HG03354 (cell line): Measurements from ENCODE around the gene REV3L.
"Not testable (repeated sequence)": the region's sequence is repeated elsewhere in the genome, so short reads cannot be mapped to it uniquely, and the experiment has no call there.

Experiments
- ATAC-seq: cut with Tn5 transposase; IDR thresholded peaks from one replicate; pipeline ENCODE4 v1.9.1; 2021; ENCODE audit warnings: mild to moderate bottlenecking; ENCODE audit not compliant: unreplicated experiment, poor library complexity, severe bottlenecking

REV3L gene

GRCh38 chr6:111329882-111330633 is 153.0 kb downstream of the REV3L start:
- ATAC-seq = peak; percentile 64

- no peak for ATAC-seq
Observed at GRCh38 chr6:111326563-111326962, 156.5 kb downstream of the REV3L start.

- ATAC-seq = no peak
Observed at GRCh38 chr6:111322145-111322544, 160.9 kb downstream of the REV3L start.

GRCh38 chr6:111307950-111308349 is 175.1 kb downstream of the REV3L start:
- ATAC-seq = not testable (repeated sequence)

GRCh38 chr6:111307275-111307858 is 175.7 kb downstream of the REV3L start:
- no peak for ATAC-seq

- no peak for ATAC-seq
Observed at GRCh38 chr6:111306104-111306888, 176.7 kb downstream of the REV3L start.

GRCh38 chr6:111301946-111302345 is 181.1 kb downstream of the REV3L start:
- peak; percentile 57 for ATAC-seq

- not testable (repeated sequence) for ATAC-seq
Observed at GRCh38 chr6:111300938-111301800, 181.8 kb downstream of the REV3L start.

- ATAC-seq = no peak
Observed at GRCh38 chr6:111297776-111298175, 185.2 kb downstream of the REV3L start.

- no peak for ATAC-seq
Observed at GRCh38 chr6:111294374-111294967, 188.5 kb downstream of the REV3L start.

GRCh38 chr6:111291336-111292259 is 191.4 kb downstream of the REV3L start:
- no peak for ATAC-seq

- ATAC-seq = not testable (repeated sequence)
Observed at GRCh38 chr6:111290689-111291335, 192.2 kb downstream of the REV3L start.

- ATAC-seq = not testable (repeated sequence)
Observed at GRCh38 chr6:111284356-111284755, 198.7 kb downstream of the REV3L start.

GRCh38 chr6:111283707-111284106 is 199.3 kb downstream of the REV3L start:
- ATAC-seq = no peak

- ATAC-seq = no peak
Observed at GRCh38 chr6:111282515-111282914, 200.5 kb downstream of the REV3L start.

- no peak for ATAC-seq
Observed at GRCh38 chr6:111280445-111280955, 202.5 kb downstream of the REV3L start.

- no peak for ATAC-seq
Observed at GRCh38 chr6:111278731-111279130, 204.3 kb downstream of the REV3L start.

- ATAC-seq = no peak
Observed at GRCh38 chr6:111277819-111278218, 205.2 kb downstream of the REV3L start.
